Endodermal cell (in vitro differentiated cells): ENCODE data around the gene MID1. TPM values are rescaled to one million over a fixed set of nuclear protein-coding genes. Genes with fewer than 3 reads are reported as not detected.

Experiments
- DNase-seq: peaks from one replicate; pipeline ENCODE4 v3.0.0-alpha.2; 2017
- H3K27ac ChIP-seq: 2 replicates; pipeline ENCODE4 v1.5.1; 2013; ENCODE audit warnings: mild to moderate bottlenecking, low read depth, low read length, moderate library complexity
- H3K27me3 ChIP-seq: 2 replicates; pipeline ENCODE4 v1.6.1; 2013; ENCODE audit warnings: mild to moderate bottlenecking, low read length, moderate library complexity; ENCODE audit not compliant: insufficient read depth, control insufficient read depth, poor library complexity, severe bottlenecking
- H3K36me3 ChIP-seq: 2 replicates; pipeline ENCODE4 v1.7.0; 2013; ENCODE audit warnings: mild to moderate bottlenecking, low read length, moderate library complexity; ENCODE audit not compliant: control insufficient read depth, insufficient read depth
- H3K4me1 ChIP-seq: one replicate; pipeline ENCODE4 v1.7.0; 2013; ENCODE audit warnings: low read length; ENCODE audit not compliant: control insufficient read depth, insufficient read depth
- H3K4me3 ChIP-seq: 2 replicates; pipeline ENCODE4 v1.5.1; 2013; ENCODE audit warnings: mild to moderate bottlenecking, low read length, moderate library complexity
- H3K9ac ChIP-seq: 2 replicates; pipeline ENCODE4 v1.6.1; 2013; ENCODE audit warnings: mild to moderate bottlenecking, low read length, moderate library complexity; ENCODE audit not compliant: poor library complexity, severe bottlenecking; ENCODE audit errors: extremely low read depth
- H3K9me3 ChIP-seq: 2 replicates; pipeline ENCODE4 v1.6.1; 2013; ENCODE audit warnings: mild to moderate bottlenecking, low read length, moderate library complexity; ENCODE audit not compliant: control insufficient read depth
- H3K27ac Mint-ChIP-seq: 2 replicates; pipeline ENCODE4 v1.8.0; 2020; ENCODE audit warnings: mixed read lengths
- H3K27me3 Mint-ChIP-seq: 2 replicates; pipeline ENCODE4 v1.8.0; 2021; ENCODE audit warnings: mild to moderate bottlenecking, mixed read lengths; ENCODE audit not compliant: insufficient read depth
- H3K36me3 Mint-ChIP-seq: 2 replicates; pipeline ENCODE4 v1.8.0; 2020; ENCODE audit warnings: low read depth, mixed read lengths
- H3K4me1 Mint-ChIP-seq: 2 replicates; pipeline ENCODE4 v1.8.0; 2020; ENCODE audit warnings: mixed read lengths
- H3K4me3 Mint-ChIP-seq: 2 replicates; pipeline ENCODE4 v1.8.0; 2020; ENCODE audit warnings: mild to moderate bottlenecking, moderate library complexity, mixed read lengths
- H3K9me3 Mint-ChIP-seq: 2 replicates; pipeline ENCODE4 v1.8.0; 2020; ENCODE audit warnings: mild to moderate bottlenecking, mixed read lengths
- CTCF ChIP-seq: fragments of 200-600 bp; sonication (generic); conservative IDR thresholded peaks from 2 replicates; pipeline ENCODE4 v1.5.0; 2021; ENCODE audit warnings: antibody characterized with exemption, mild to moderate bottlenecking
- WGBS, 2 experiments: methylation state at CpG; one replicate each; pipeline versions ENCODE4 v1.1.5 to v1.1.7; 2013; ENCODE audit warnings: missing lambda C conversion rate in 2 of 2, mixed read lengths in 1 of 2; ENCODE audit not compliant: insufficient coverage in 1 of 2, insufficient read length in 1 of 2; 5-methylcytosine and 5-hydroxymethylcytosine counted together
- total RNA-seq, 2 donors: library from RNA; stranded (reverse); fragmentation: NEBNext Ultra II Directional in 1 of 2; extraction: Animal tissue kit (Norgen Biotek cat#: 25700) in 1 of 2; gene quantifications; 2 replicates in 1 of 2; 3 replicates in 1 of 2; pipeline ENCODE4 v1.2.1, GENCODE V29; 2021

MID1 gene
- total RNA-seq, 2 donors from 2014 or later, result 23.5 to 24.9 TPM

GRCh38 chrX:10518073-10518472, 102.3 kb downstream of the MID1 start:
- Histone ChIP-seq H3K36me3 (no peaks in the 10 kb centered on the region), H3K9me3 (no peaks in the 10 kb centered on the region), H3K27ac (no peak overlapping the region), H3K4me3 (no peak overlapping the region), H3K4me1 (no peaks in the 10 kb centered on the region), H3K27me3 (no peaks in the 10 kb centered on the region), H3K9ac (no peak overlapping the region)
- Mint-ChIP-seq H3K36me3 (peaks cover 10% of the 10 kb centered on the region), H3K27ac (no peak overlapping the region), H3K4me3 (no peak overlapping the region), H3K27me3 (no peaks in the 10 kb centered on the region), H3K9me3 (peaks cover 44% of the 10 kb centered on the region), H3K4me1 (no peaks in the 10 kb centered on the region)
- TF ChIP-seq CTCF, result no peak
- WGBS, 2 experiments, result 98% methylated on average over 2 of the region's 2 CpGs; no CpG with 5 or more reads in 1 of the 2 experiments
- DNase-seq, result no peak

GRCh38 chrX:10516781-10517322, 103.5 kb downstream of the MID1 start:
- H3K4me1 Mint-ChIP-seq, result no peaks in the 10 kb centered on the region

GRCh38 chrX:10514891-10515290, 105.5 kb downstream of the MID1 start:
- Mint-ChIP-seq H3K4me1 (no peaks in the 10 kb centered on the region), H3K27me3 (no peaks in the 10 kb centered on the region), H3K27ac (no peak overlapping the region), H3K4me3 (no peak overlapping the region), H3K9me3 (peaks cover 48% of the 10 kb centered on the region), H3K36me3 (peaks cover 4% of the 10 kb centered on the region)
- Histone ChIP-seq H3K4me1 (no peaks in the 10 kb centered on the region), H3K36me3 (no peaks in the 10 kb centered on the region), H3K9me3 (no peaks in the 10 kb centered on the region), H3K9ac (no peak overlapping the region), H3K27me3 (no peaks in the 10 kb centered on the region), H3K4me3 (no peak overlapping the region), H3K27ac (no peak overlapping the region)
- DNase-seq, result no peak
- no peak for TF ChIP-seq CTCF
- WGBS, 2 experiments, result 92 to 93% methylated on average over 3 to 6 of the region's 6 CpGs

More at GRCh38 chrX:10516781-10517322, 103.5 kb downstream of the MID1 start:
- peaks cover 8% of the 10 kb centered on the region for H3K36me3 Mint-ChIP-seq
- DNase-seq, result no peak
- TF ChIP-seq CTCF, result no peak
- 92 to 95% methylated on average over 2 to 5 of the region's 5 CpGs for WGBS, 2 experiments
- peaks cover 40% of the 10 kb centered on the region for H3K9me3 Mint-ChIP-seq
- H3K4me1 ChIP-seq, result no peaks in the 10 kb centered on the region
- H3K4me3 ChIP-seq, result no peak overlapping the region
- H3K27me3 ChIP-seq, result no peaks in the 10 kb centered on the region
- H3K9me3 ChIP-seq, result no peaks in the 10 kb centered on the region
- H3K36me3 ChIP-seq, result no peaks in the 10 kb centered on the region
- H3K27ac Mint-ChIP-seq, result no peak overlapping the region
- no peak overlapping the region for H3K9ac ChIP-seq
- H3K27me3 Mint-ChIP-seq, result no peaks in the 10 kb centered on the region
- no peak overlapping the region for H3K4me3 Mint-ChIP-seq
- H3K27ac ChIP-seq, result no peak overlapping the region
